Osteocyte (in vitro differentiated cells): ENCODE results near the gene FGGY. TPM values are rescaled to one million over a fixed set of nuclear protein-coding genes. Genes with fewer than 3 reads are reported as not detected.

Experiments
- DNase-seq: peaks from one replicate; pipeline ENCODE4 v3.0.0; 2021; ENCODE audit warnings: mixed read lengths; ENCODE audit not compliant: unreplicated experiment; ENCODE audit errors: extremely low spot score
- H3K27ac Mint-ChIP-seq: one replicate; pipeline ENCODE4 v1.8.0; 2021; ENCODE audit warnings: mild to moderate bottlenecking, mixed read lengths; ENCODE audit not compliant: unreplicated experiment
- H3K27me3 Mint-ChIP-seq: one replicate; pipeline ENCODE4 v1.8.0; 2021; ENCODE audit warnings: mixed read lengths; ENCODE audit not compliant: unreplicated experiment
- H3K36me3 Mint-ChIP-seq: one replicate; pipeline ENCODE4 v1.8.0; 2021; ENCODE audit warnings: mixed read lengths; ENCODE audit not compliant: unreplicated experiment
- H3K4me1 Mint-ChIP-seq: one replicate; pipeline ENCODE4 v1.8.0; 2021; ENCODE audit warnings: mixed read lengths; ENCODE audit not compliant: unreplicated experiment
- H3K4me3 Mint-ChIP-seq: one replicate; pipeline ENCODE4 v1.8.0; 2021; ENCODE audit warnings: mild to moderate bottlenecking, moderate library complexity, mixed read lengths; ENCODE audit not compliant: unreplicated experiment
- H3K9me3 Mint-ChIP-seq: one replicate; pipeline ENCODE4 v1.8.0; 2021; ENCODE audit warnings: mixed read lengths; ENCODE audit not compliant: unreplicated experiment
- CTCF ChIP-seq: fragments of 200-600 bp; sonication (generic); IDR thresholded peaks from 2 replicates; pipeline ENCODE4 v1.5.0; 2021; ENCODE audit warnings: antibody characterized with exemption, mild to moderate bottlenecking, moderate library complexity
- total RNA-seq: library from RNA; stranded (reverse); gene quantifications from 2 replicates; pipeline ENCODE4 v1.2.1, GENCODE V29; 2021

Gene FGGY
- total RNA-seq, 1 donor from 2014 or later = 9.1 TPM

GRCh38 chr1:59378621-59379370 is 81.9 kb downstream of the FGGY start:
- peaks cover 9% of the 10 kb centered on the region for H3K4me1 Mint-ChIP-seq
- no peaks in the 10 kb centered on the region for H3K27me3 Mint-ChIP-seq
- H3K36me3 Mint-ChIP-seq = peaks cover 1% of the 10 kb centered on the region
- H3K9me3 Mint-ChIP-seq = no peaks in the 10 kb centered on the region
- no peak for TF ChIP-seq CTCF
- no peak for DNase-seq
- no peak overlapping the region for H3K4me3 Mint-ChIP-seq
- no peak overlapping the region for H3K27ac Mint-ChIP-seq

- H3K9me3 Mint-ChIP-seq = no peaks in the 10 kb centered on the region
- no peak for TF ChIP-seq CTCF
- H3K27me3 Mint-ChIP-seq = no peaks in the 10 kb centered on the region
- H3K27ac Mint-ChIP-seq = no peak overlapping the region
- H3K4me3 Mint-ChIP-seq = no peak overlapping the region
- H3K36me3 Mint-ChIP-seq = peaks cover 1% of the 10 kb centered on the region
- no peak for DNase-seq
- H3K4me1 Mint-ChIP-seq = peaks cover 9% of the 10 kb centered on the region
Measured at GRCh38 chr1:59379371-59379728, 82.5 kb downstream of the FGGY start.

GRCh38 chr1:59383963-59384362 is 87.1 kb downstream of the FGGY start:
- H3K27me3 Mint-ChIP-seq = no peaks in the 10 kb centered on the region
- no peaks in the 10 kb centered on the region for H3K9me3 Mint-ChIP-seq
- DNase-seq = no peak
- H3K4me3 Mint-ChIP-seq = no peak overlapping the region
- H3K4me1 Mint-ChIP-seq = no peaks in the 10 kb centered on the region
- H3K36me3 Mint-ChIP-seq = peaks cover 1% of the 10 kb centered on the region
- H3K27ac Mint-ChIP-seq = no peak overlapping the region
- no peak for TF ChIP-seq CTCF

- DNase-seq = no peak
- no peaks in the 10 kb centered on the region for H3K9me3 Mint-ChIP-seq
- H3K4me1 Mint-ChIP-seq = no peaks in the 10 kb centered on the region
- H3K27me3 Mint-ChIP-seq = no peaks in the 10 kb centered on the region
- no peak for TF ChIP-seq CTCF
- H3K36me3 Mint-ChIP-seq = peaks cover 1% of the 10 kb centered on the region
- H3K27ac Mint-ChIP-seq = no peak overlapping the region
- H3K4me3 Mint-ChIP-seq = no peak overlapping the region
Measured at GRCh38 chr1:59384443-59384842, 87.5 kb downstream of the FGGY start.

GRCh38 chr1:59388191-59388590 is 91.3 kb downstream of the FGGY start:
- no peak for DNase-seq
- Mint-ChIP-seq H3K36me3 (no peaks in the 10 kb centered on the region), H3K27ac (no peak overlapping the region), H3K9me3 (no peaks in the 10 kb centered on the region), H3K27me3 (no peaks in the 10 kb centered on the region), H3K4me1 (peaks cover 22% of the 10 kb centered on the region), H3K4me3 (no peak overlapping the region)
- no peak for TF ChIP-seq CTCF
